GM18873 (cell line): ENCODE measurements around the gene GPX2.
"Not testable (repeated sequence)": the region's sequence is repeated elsewhere in the genome, so short reads cannot be mapped to it uniquely, and the experiment has no call there.

Source experiments
- ATAC-seq: cut with Tn5 transposase; IDR thresholded peaks from one replicate; pipeline ENCODE4 v1.9.1; 2021; ENCODE audit warnings: mild to moderate bottlenecking, moderate library complexity, moderate number of reproducible peaks; ENCODE audit not compliant: unreplicated experiment, low FRiP score

GPX2 gene

DNA sequence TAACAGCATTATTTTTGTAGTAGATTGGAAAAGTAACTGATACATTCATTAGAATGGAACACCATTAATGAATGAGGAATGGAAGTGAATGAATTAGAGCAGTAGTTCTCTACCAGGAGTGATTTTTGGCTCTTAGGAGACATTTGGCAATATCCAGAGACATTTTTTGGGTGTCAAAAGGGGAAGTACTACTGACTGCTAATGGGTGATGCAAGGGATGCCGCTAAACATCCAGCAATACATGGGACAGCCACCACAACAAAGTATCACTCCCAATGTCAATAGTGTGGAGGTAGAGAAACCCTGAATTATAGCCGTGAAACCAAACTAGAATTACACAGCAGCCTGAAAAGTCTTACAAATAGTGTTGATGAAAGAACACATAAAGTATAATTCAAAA, 26.7 kb downstream of the GPX2 start:
- no peak for ATAC-seq

DNA sequence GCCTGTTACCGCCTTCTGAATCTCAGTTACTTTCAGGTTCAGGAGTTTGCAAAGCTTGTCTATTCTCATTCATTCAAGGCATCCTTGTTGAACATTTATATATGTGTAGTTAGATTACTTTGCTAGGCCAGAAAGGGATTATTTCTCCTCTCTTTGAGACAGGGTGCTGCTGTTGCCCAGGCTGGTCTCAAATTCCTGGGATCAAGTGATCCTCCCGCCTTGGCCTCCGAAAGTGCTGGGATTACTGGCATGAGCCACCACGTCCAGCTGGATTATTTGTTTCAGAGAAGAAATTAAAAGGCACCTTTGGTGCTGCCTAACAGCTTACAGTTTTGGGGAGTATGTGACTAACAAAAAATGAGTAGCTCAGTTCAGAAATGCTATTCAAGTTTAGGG, 27.5 kb downstream of the GPX2 start:
- ATAC-seq: peak; percentile 6

- peak; percentile 95 for ATAC-seq
Measured at GRCh38 chr14:64914237-64915028, 28.1 kb downstream of the GPX2 start, which contains the start of gene CHURC1. CHURC1 (plus strand) TSS chr14:64914455; CDS start chr14:64914496, 41 bp downstream.

- not testable (repeated sequence) for ATAC-seq
Measured at GRCh38 chr14:64913477-64913876, 29.1 kb downstream of the GPX2 start.

- no peak for ATAC-seq
Measured at GRCh38 chr14:64912261-64912660, 30.3 kb downstream of the GPX2 start.

GRCh38 chr14:64910847-64911495, 31.6 kb downstream of the GPX2 start:
- no peak for ATAC-seq

DNA sequence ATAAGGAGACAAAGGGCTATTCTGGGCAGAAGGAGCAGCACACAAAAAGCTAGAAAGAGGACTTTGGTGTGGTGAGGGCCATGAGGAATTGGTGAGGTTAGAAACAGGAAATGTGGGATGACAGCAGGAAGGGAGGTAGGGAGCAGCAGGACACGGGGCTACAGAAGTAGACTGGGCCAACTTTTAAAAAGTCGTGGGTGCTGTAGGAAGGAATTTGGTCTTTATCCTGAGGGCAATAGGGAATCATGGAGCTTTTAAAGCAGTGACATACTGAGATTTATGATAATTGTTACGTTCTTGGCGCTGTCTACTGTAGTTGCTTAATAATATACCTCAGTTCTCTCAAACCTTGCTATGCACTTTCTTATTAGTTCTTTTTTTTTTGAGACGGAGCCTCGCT, 36.5 kb downstream of the GPX2 start:
- ATAC-seq: no peak

DNA sequence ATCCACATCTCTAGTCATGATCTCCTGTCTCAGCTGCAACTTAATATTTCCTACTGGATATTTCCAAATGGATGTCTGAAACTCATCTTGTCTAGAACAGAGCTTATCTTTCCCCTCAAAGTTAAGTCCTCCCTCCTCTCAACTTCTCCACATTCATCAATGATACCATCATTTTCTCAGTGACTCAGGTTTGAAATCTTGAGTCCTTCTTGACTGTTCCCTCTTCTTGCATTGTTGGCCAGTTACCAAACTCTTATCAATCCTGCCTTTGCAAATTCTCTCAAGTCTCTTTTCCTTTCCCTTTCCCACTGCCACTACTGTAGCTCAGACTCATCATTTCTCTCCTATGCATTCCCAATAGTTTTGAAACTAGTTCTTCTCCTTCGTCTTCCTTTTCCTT, 42.6 kb downstream of the GPX2 start:
- ATAC-seq: no peak

GRCh38 chr14:64891839-64892375, 50.6 kb downstream of the GPX2 start:
- no peak for ATAC-seq

DNA sequence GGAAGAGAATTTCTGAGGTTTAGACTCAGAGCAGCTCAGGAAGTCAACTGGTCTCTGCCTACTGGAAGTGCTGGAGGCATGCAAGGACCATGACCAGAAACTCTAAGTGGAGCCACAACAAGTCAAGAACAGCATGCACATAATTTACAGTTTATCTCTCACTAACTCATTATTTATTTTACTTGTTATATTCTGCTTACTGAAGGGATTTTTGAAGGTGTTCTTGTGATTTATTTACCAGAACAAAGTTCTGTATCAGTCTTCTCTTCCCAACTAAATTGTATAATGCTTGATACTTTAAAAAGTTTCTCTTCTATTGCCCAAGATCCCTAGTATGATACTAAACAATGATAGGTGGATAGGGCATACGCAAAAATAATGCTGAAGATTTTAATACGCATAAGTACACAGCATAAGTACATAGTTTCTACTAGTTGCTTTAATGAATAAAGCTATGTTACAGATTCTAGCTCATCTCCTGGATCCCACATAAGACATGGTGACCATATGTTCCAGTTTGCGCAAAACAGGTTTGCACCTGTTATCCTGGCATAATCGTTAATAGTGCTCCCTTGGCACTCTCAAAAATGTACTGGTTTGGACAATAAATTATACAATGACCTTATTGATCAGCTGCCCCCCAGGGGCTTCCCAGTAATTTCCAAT, 51.2 kb downstream of the GPX2 start:
- no peak for ATAC-seq

DNA sequence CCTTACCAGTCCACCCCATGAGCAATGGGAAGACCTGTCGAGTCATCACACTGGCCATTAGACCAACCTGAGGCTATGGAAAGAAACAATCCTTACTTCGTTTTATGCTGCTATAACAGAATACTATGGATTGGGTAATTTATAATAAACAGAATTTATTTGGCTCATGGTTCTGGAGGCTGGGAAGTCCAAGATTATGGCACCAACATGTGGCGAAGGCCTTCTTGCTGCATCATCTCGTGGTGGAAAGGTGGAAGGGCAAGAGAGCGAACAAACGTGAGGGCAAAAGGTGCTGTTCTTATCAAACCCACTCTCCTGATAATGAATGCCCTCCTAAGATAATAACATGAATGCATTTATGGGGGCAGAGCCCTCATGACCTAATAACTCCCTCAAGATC, 53.2 kb downstream of the GPX2 start:
- ATAC-seq: no peak
